HFF-Myc (cell line): ENCODE data around the gene CTXND1.

Experiments used
- DNase-seq: peaks from one replicate; pipeline ENCODE4 v3.0.0-alpha.2; 2011; ENCODE audit warnings: low read depth; ENCODE audit errors: extremely low read depth
- H3K4me3 ChIP-seq: replicated peaks from 2 replicates; pipeline ENCODE4 v1.5.1; 2011; ENCODE audit warnings: low read depth, mild to moderate bottlenecking, control low read depth, low read length
- CTCF ChIP-seq: IDR thresholded peaks from 2 replicates; pipeline ENCODE4 v1.5.1; 2012; ENCODE audit warnings: mild to moderate bottlenecking, low read depth, low read length, control low read depth; ENCODE audit errors: missing control alignments

Gene CTXND1

GRCh38 chr15:80167936-80168335 lies 84.1 kb downstream of the CTXND1 start:
- TF ChIP-seq CTCF = no peak
- H3K4me3 ChIP-seq = no peak overlapping the region
- no peak for DNase-seq

GRCh38 chr15:80163897-80164296 lies 88.1 kb downstream of the CTXND1 start:
- H3K4me3 ChIP-seq = no peak overlapping the region
- no peak for DNase-seq
- no peak for TF ChIP-seq CTCF

- TF ChIP-seq CTCF = no peak
- H3K4me3 ChIP-seq = no peak overlapping the region
- DNase-seq = no peak
These were observed 88.8 kb downstream of the CTXND1 start for GRCh38 chr15:80163217-80163616.

GRCh38 chr15:80162059-80162554 lies 89.9 kb downstream of the CTXND1 start:
- no peak overlapping the region for H3K4me3 ChIP-seq
- TF ChIP-seq CTCF = no peak
- DNase-seq = no peak

GRCh38 chr15:80161468-80162016 lies 90.5 kb downstream of the CTXND1 start:
- TF ChIP-seq CTCF = no peak
- no peak for DNase-seq

GRCh38 chr15:80160570-80161156 lies 91.3 kb downstream of the CTXND1 start:
- H3K4me3 ChIP-seq = no peak overlapping the region
- TF ChIP-seq CTCF = no peak
- DNase-seq = peak; percentile 69

More at GRCh38 chr15:80161468-80162016, 90.5 kb downstream of the CTXND1 start:
- H3K4me3 ChIP-seq = no peak overlapping the region
